GM18868 (cell line): Measurements from ENCODE around the gene RANBP2.
A peak's percentile ranks its signal among the peaks of the same experiment; 100 is the strongest.

Experiments used
- ATAC-seq: cut with Tn5 transposase; IDR thresholded peaks from one replicate; pipeline ENCODE4 v1.9.1; 2021; ENCODE audit warnings: mild to moderate bottlenecking, moderate library complexity; ENCODE audit not compliant: unreplicated experiment

RANBP2 gene

DNA sequence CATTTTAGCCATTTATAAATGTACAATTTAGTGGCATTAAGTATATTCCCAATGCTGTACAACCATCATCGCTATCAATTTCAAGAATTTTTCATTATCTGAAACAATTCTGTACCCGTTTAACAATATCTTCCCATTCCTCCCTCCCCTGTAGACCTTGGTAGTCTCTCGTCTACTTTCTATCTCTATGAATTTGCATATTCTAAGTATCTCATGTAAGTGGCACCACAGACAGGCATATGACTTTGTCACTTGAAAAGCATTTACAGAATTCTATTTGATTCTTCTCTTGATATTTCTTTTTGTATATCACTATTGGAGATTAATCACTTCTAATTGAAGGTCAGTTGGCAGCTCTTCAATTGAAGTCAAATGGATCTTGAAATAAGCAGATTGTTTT is 115.3 kb downstream of the RANBP2 start:
- no peak for ATAC-seq

DNA sequence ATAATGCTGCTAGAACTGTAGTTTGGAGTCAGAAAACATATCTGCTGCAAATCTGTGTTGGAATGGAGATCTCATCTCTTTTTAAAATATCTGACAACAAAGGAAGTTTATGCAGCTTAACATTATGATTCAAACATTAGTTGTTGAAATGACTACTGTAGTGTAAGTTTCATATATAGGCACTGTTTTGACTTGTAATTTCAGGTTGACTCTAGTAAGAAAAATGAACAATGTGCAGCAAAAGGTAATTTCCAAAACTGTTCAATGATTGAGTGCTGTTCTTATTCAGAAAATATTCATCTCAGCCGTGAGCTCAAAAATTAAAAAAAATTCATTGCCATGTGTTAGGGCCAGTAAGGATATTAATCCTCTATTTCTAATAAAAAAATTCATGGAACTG is 115.8 kb downstream of the RANBP2 start:
- peak; percentile 52 for ATAC-seq
